Liver (tissue), 9 donors: ENCODE data around the gene FBXO31. TPM values are rescaled to one million over a fixed set of nuclear protein-coding genes. Genes with fewer than 3 reads are reported as not detected.

Experiments used
- DNase-seq: peaks from one replicate; pipeline ENCODE4 v3.0.0-alpha.2; 2017; ENCODE audit warnings: low spot score
- H3K27ac ChIP-seq, 2 donors: one replicate each; pipeline ENCODE4 v1.7.0; 2013; ENCODE audit warnings: inconsistent platforms in 2 of 2, low read length in 2 of 2, control low read depth in 1 of 2, low read depth in 1 of 2, mild to moderate bottlenecking in 1 of 2
- H3K27me3 ChIP-seq, 4 donors: one replicate each; pipeline versions ENCODE4 v1.6.1 to v1.7.0; 2013; ENCODE audit warnings: low read length in 3 of 4, inconsistent platforms in 1 of 4, mild to moderate bottlenecking in 1 of 4, moderate library complexity in 1 of 4; ENCODE audit not compliant: control insufficient read depth in 4 of 4, insufficient read depth in 4 of 4
- H3K36me3 ChIP-seq, 4 donors: one replicate each; pipeline versions ENCODE4 v1.6.1 to v1.7.0; 2013; ENCODE audit warnings: low read length in 3 of 4, mild to moderate bottlenecking in 3 of 4, low read depth in 1 of 4, moderate library complexity in 1 of 4; ENCODE audit not compliant: control insufficient read depth in 4 of 4, insufficient read depth in 3 of 4
- H3K4me1 ChIP-seq, 4 donors: one replicate each; pipeline versions ENCODE4 v1.6.1 to v1.7.0; 2013; ENCODE audit warnings: low read length in 3 of 4, mild to moderate bottlenecking in 3 of 4, moderate library complexity in 1 of 4; ENCODE audit not compliant: control insufficient read depth in 4 of 4, insufficient read depth in 4 of 4
- H3K4me3 ChIP-seq, 3 donors: one replicate each; pipeline versions ENCODE4 v1.6.1 to v1.7.0; 2013; ENCODE audit warnings: low read length in 3 of 3, control low read depth in 1 of 3, low read depth in 1 of 3, mild to moderate bottlenecking in 1 of 3
- H3K9ac ChIP-seq, 2 donors: one replicate each; pipeline ENCODE4 v1.7.0; 2013; ENCODE audit warnings: low read length in 2 of 2, mild to moderate bottlenecking in 2 of 2, moderate library complexity in 2 of 2, control low read depth in 1 of 2, low read depth in 1 of 2
- H3K9me3 ChIP-seq, 4 donors: one replicate each; pipeline versions ENCODE4 v1.6.1 to v1.7.0; 2013; ENCODE audit warnings: low read length in 3 of 4; ENCODE audit not compliant: control insufficient read depth in 4 of 4
- FOXA1 ChIP-seq: IDR thresholded peaks from 2 replicates; pipeline ENCODE4 v1.6.1; 2016; ENCODE audit warnings: antibody characterized with exemption
- HNF4A ChIP-seq, 2 donors: conservative IDR thresholded peaks; 2 replicates each; pipeline ENCODE4 v1.6.1; 2016; ENCODE audit warnings: antibody characterized with exemption in 2 of 2, mild to moderate bottlenecking in 2 of 2
- JUND ChIP-seq, 2 donors: IDR thresholded peaks; 2 replicates each; pipeline ENCODE4 v1.6.1; 2016; ENCODE audit warnings: antibody characterized with exemption in 2 of 2
- RAD21 ChIP-seq, 2 donors: IDR thresholded peaks; 2 replicates each; pipeline ENCODE4 v1.6.1; 2016; ENCODE audit warnings: antibody characterized with exemption in 2 of 2, mild to moderate bottlenecking in 2 of 2
- RXRA ChIP-seq, 2 donors: IDR thresholded peaks; 2 replicates each; pipeline ENCODE4 v1.6.1; 2017 to 2018; ENCODE audit warnings: antibody characterized with exemption in 2 of 2, mild to moderate bottlenecking in 1 of 2
- TAF1 ChIP-seq: conservative IDR thresholded peaks from 2 replicates; pipeline ENCODE4 v1.6.1; 2016; ENCODE audit warnings: antibody characterized with exemption, mild to moderate bottlenecking
- YY1 ChIP-seq: IDR thresholded peaks from 2 replicates; pipeline ENCODE4 v1.6.1; 2016; ENCODE audit warnings: antibody characterized with exemption, mild to moderate bottlenecking
- ZBTB33 ChIP-seq: IDR thresholded peaks from 2 replicates; pipeline ENCODE4 v1.6.1; 2016; ENCODE audit warnings: antibody characterized with exemption
- WGBS: extraction: QIAGEN DNeasy Blood & Tissue Kit; methylation state at CpG from one replicate; pipeline ENCODE4 v1.1.7; 2013; 5-methylcytosine and 5-hydroxymethylcytosine counted together
- polyA plus RNA-seq, 2 donors: library from polyadenylated mRNA; stranded (reverse) in 1 of 2; unstranded in 1 of 2; fragments of 200-250 nt in 1 of 2; fragments of >200 nt in 1 of 2; fragmentation: Nextera tagmentation in 1 of 2; extraction: Ambion mirVana in 1 of 2; gene quantifications; one replicate each; pipeline versions ENCODE4 v1.2.1 to v1.2.3, GENCODE V29; 2013 to 2015
- total RNA-seq, 2 donors: library from RNA; depleted of rRNA; stranded (reverse); fragments of >200 nt; gene quantifications; one replicate each; pipeline ENCODE4 v1.2.3, GENCODE V29; 2014
- TF ChIP-seq, protein P1 (sequence below): fragments of 150-350 bp; IDR thresholded peaks from 2 replicates; pipeline ENCODE4 v1.5.1; 2017; ENCODE audit warnings: improper control_type of control experiment, low read depth, low read length; ENCODE audit not compliant: missing input control
- TF ChIP-seq, protein P2 (sequence below): IDR thresholded peaks from 2 replicates; pipeline ENCODE4 v1.6.1; 2016; ENCODE audit warnings: antibody characterized with exemption
- donor health status: healthy.
- donor health status: healthy.
- donor health status: healthy.
- donor health status: healthy.
- donor health status: healthy.

FBXO31 gene
- total and polyA plus RNA-seq, 4 donors: 13.2 to 30.3 (median 18.1) TPM

- H3K27ac ChIP-seq: no peak overlapping the region
- H3K9me3 ChIP-seq: no peaks in the 10 kb centered on the region
- H3K9ac ChIP-seq: no peak overlapping the region
- peaks cover 4 to 17% (median 13%) of the 10 kb centered on the region in 4 donors for H3K36me3 ChIP-seq
- no peak for DNase-seq
- H3K4me1 ChIP-seq: peaks cover 0 to 4% (median 3%) of the 10 kb centered on the region in 4 donors
- H3K4me3 ChIP-seq: no peak overlapping the region
- TF ChIP-seq, protein P1, sequence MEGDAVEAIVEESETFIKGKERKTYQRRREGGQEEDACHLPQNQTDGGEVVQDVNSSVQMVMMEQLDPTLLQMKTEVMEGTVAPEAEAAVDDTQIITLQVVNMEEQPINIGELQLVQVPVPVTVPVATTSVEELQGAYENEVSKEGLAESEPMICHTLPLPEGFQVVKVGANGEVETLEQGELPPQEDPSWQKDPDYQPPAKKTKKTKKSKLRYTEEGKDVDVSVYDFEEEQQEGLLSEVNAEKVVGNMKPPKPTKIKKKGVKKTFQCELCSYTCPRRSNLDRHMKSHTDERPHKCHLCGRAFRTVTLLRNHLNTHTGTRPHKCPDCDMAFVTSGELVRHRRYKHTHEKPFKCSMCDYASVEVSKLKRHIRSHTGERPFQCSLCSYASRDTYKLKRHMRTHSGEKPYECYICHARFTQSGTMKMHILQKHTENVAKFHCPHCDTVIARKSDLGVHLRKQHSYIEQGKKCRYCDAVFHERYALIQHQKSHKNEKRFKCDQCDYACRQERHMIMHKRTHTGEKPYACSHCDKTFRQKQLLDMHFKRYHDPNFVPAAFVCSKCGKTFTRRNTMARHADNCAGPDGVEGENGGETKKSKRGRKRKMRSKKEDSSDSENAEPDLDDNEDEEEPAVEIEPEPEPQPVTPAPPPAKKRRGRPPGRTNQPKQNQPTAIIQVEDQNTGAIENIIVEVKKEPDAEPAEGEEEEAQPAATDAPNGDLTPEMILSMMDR: no peak
- no peak for TF ChIP-seq YY1
- no peak for TF ChIP-seq HNF4A (conservative IDR thresholded peaks at IDR 0.05)
- no peaks in the 10 kb centered on the region for H3K27me3 ChIP-seq
- WGBS: 89% methylated on average over 7 of the region's 7 CpGs
Measured at GRCh38 chr16:87431926-87432325, 48.4 kb upstream of the FBXO31 start.

DNA sequence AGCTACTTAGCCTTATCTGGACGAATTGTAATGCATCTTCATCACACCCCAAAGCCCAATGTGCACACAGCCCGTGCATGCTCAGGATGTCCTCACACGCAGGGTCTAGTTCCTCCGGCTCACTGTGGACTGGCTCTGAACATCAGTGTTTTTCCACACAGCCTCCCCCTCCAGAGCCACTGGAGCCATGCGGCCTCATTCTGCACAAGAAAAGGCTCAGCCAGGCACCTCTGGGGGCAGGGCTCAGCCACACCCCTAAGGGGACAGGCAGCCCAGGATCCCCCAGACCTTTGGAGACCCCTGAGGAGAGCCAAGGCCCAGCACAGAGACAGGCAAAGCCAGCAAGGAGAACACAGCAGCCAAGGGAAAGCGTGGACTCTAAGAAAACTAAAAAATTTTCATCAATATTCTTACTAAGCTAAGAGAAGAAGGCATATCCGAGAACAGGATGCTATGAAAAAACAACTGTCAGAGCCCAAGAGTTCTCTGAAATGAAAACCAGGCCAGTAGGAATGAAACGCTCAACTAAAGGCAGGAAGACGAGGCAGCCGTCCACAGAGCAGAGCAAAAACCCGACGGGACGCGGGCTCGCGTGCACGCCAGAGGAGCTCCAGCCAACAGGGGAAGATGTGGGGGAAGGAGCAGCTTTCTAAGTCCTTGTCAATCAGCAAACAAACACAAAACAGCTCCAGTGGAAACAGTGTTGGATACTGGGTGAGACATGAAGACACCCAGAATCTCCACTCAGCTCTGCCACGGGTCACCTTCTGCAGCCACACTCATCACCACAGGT is 43.0 kb upstream of the FBXO31 start:
- no peak for DNase-seq
- whole genome bisulfite sequencing: 87% methylated on average over 18 of the region's 18 CpGs
- TF ChIP-seq TAF1: no peak
- TF ChIP-seq RAD21 (IDR thresholded peaks at IDR 0.05): no peak
- no peak for TF ChIP-seq FOXA1
- TF ChIP-seq YY1: no peak
- TF ChIP-seq, protein P1: no peak
- TF ChIP-seq ZBTB33: no peak
- TF ChIP-seq RXRA (IDR thresholded peaks at IDR 0.05): no peak
- TF ChIP-seq, protein P2, sequence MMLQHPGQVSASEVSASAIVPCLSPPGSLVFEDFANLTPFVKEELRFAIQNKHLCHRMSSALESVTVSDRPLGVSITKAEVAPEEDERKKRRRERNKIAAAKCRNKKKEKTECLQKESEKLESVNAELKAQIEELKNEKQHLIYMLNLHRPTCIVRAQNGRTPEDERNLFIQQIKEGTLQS: no peak
- no peak for TF ChIP-seq JUND (IDR thresholded peaks at IDR 0.05)
- Histone ChIP-seq H3K9me3 (no peaks in the 10 kb centered on the region), H3K4me1 (no peaks in the 10 kb centered on the region), H3K9ac (no peak overlapping the region), H3K36me3 (peaks cover 2 to 45% (median 22%) of the 10 kb centered on the region in 4 donors), H3K27ac (no peak overlapping the region), H3K27me3 (no peaks in the 10 kb centered on the region), H3K4me3 (no peak overlapping the region)
